HG02973 (cell line): ENCODE measurements around the gene TMEM129.

Source experiments
- ATAC-seq: cut with Tn5 transposase; IDR thresholded peaks from one replicate; pipeline ENCODE4 v1.9.1; 2021; ENCODE audit warnings: moderate library complexity; ENCODE audit not compliant: unreplicated experiment

TMEM129 gene

DNA sequence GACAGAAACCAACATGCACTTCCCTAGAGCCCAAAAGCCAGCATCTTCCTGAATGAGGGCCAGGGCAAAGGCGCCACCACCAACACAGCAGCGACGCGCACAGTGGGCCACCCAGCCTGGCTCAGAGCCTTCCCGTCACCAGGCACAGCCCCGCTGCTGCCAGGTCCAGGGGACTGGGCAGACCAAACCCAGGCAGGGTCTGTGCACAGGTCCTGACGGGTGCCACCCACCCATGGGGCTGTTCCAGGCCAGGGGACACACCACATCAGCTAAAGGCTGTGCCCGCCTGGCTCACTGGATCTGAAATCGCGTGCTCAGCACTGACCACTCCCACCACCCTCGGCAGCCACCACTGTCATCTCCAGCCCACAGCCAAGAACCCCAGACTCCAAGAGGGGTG lies 50.8 kb downstream of the TMEM129 start:
- no peak for ATAC-seq

GRCh38 chr4:1669850-1670249 lies 51.3 kb downstream of the TMEM129 start:
- no peak for ATAC-seq

- no peak for ATAC-seq
Measured at GRCh38 chr4:1669270-1669669, 51.9 kb downstream of the TMEM129 start.

GRCh38 chr4:1668488-1668840 lies 52.7 kb downstream of the TMEM129 start:
- no peak for ATAC-seq

DNA sequence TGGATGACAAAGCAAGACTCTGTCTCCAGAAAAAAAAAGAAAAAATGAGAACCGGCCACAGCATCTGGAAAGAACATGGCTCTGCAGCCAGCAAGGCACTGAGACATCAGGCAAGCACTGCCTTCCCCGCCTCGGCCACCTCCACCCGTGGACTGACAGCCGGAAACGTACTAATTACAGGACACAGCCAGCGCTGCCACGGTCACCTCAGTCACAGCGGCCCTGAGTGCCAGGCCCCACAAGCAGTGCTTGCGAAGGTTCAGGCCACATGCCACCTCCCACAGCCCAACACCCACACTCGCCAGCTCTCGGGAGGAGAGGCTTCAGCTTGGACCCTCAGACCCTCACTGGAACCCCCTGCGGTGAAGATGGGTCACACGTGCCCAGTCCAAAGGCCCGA lies 53.9 kb downstream of the TMEM129 start:
- ATAC-seq: no peak

- ATAC-seq: no peak
Measured at GRCh38 chr4:1666391-1666790, 54.7 kb downstream of the TMEM129 start.
